ENCODE results near the gene ELF5.

- TF ChIP-seq, protein P1, sequence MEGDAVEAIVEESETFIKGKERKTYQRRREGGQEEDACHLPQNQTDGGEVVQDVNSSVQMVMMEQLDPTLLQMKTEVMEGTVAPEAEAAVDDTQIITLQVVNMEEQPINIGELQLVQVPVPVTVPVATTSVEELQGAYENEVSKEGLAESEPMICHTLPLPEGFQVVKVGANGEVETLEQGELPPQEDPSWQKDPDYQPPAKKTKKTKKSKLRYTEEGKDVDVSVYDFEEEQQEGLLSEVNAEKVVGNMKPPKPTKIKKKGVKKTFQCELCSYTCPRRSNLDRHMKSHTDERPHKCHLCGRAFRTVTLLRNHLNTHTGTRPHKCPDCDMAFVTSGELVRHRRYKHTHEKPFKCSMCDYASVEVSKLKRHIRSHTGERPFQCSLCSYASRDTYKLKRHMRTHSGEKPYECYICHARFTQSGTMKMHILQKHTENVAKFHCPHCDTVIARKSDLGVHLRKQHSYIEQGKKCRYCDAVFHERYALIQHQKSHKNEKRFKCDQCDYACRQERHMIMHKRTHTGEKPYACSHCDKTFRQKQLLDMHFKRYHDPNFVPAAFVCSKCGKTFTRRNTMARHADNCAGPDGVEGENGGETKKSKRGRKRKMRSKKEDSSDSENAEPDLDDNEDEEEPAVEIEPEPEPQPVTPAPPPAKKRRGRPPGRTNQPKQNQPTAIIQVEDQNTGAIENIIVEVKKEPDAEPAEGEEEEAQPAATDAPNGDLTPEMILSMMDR (IDR thresholded peaks at IDR 0.05): no peak
- TF ChIP-seq ZFX (IDR thresholded peaks at IDR 0.05; ENCODE audit: borderline replicate concordance): no peak
Measured at GRCh38 chr11:34488855-34489557, 24.6 kb downstream of the ELF5 start.
